Neural progenitor cell (in vitro differentiated cells): ENCODE data around the gene ART5. TPM values are rescaled to one million over a fixed set of nuclear protein-coding genes. Genes with fewer than 3 reads are reported as not detected.
"Not testable (repeated sequence)": the region's sequence is repeated elsewhere in the genome, so short reads cannot be mapped to it uniquely, and the experiment has no call there.

Source experiments
- DNase-seq: peaks from one replicate; pipeline ENCODE4 v3.0.0-alpha.2; 2016; ENCODE audit warnings: low spot score
- H2AFZ ChIP-seq: fragments of 200-600 bp; sonication (generic); replicated peaks from 2 replicates; pipeline ENCODE4 v1.6.1; 2016; ENCODE audit warnings: antibody characterized with exemption
- H3F3A ChIP-seq: fragments of 200-600 bp; sonication (generic); 2 replicates; pipeline ENCODE4 v1.6.1; 2016; ENCODE audit warnings: antibody characterized with exemption, low read depth
- H3K27ac ChIP-seq: fragments of 200-600 bp; sonication (generic); 2 replicates; pipeline ENCODE4 v1.5.1; 2016; ENCODE audit warnings: mild to moderate bottlenecking
- H3K27me3 ChIP-seq: fragments of 200-600 bp; sonication (generic); 2 replicates; pipeline ENCODE4 v1.6.1; 2016; ENCODE audit warnings: mild to moderate bottlenecking, moderate library complexity
- H3K36me3 ChIP-seq: fragments of 200-600 bp; sonication (generic); 2 replicates; pipeline ENCODE4 v1.5.1; 2016
- H3K4me1 ChIP-seq: fragments of 200-600 bp; sonication (generic); 2 replicates; pipeline ENCODE4 v1.6.1; 2016; ENCODE audit warnings: mixed run types
- H3K4me2 ChIP-seq: fragments of 200-600 bp; sonication (generic); 2 replicates; pipeline ENCODE4 v1.6.1; 2016
- H3K4me3 ChIP-seq: fragments of 200-600 bp; sonication (generic); 2 replicates; pipeline ENCODE4 v1.5.1; 2016
- H3K79me2 ChIP-seq: fragments of 200-600 bp; sonication (generic); 2 replicates; pipeline ENCODE4 v1.6.1; 2016; ENCODE audit warnings: low read depth
- H3K9ac ChIP-seq: fragments of 200-600 bp; sonication (generic); 2 replicates; pipeline ENCODE4 v1.6.1; 2016
- H3K9me3 ChIP-seq: fragments of 200-600 bp; sonication (generic); 2 replicates; pipeline ENCODE4 v1.5.1; 2016; ENCODE audit warnings: low read depth
- H4K20me1 ChIP-seq: fragments of 200-600 bp; sonication (generic); 2 replicates; pipeline ENCODE4 v1.6.1; 2016; ENCODE audit warnings: low read depth
- H3K27ac Mint-ChIP-seq: 3 replicates; pipeline ENCODE4 v1.8.0; 2021; ENCODE audit warnings: mixed read lengths
- H3K27me3 Mint-ChIP-seq: 2 replicates; pipeline ENCODE4 v1.8.0; 2022; ENCODE audit warnings: low read depth, mild to moderate bottlenecking, inconsistent platforms, moderate library complexity, mixed read lengths; ENCODE audit not compliant: insufficient read depth
- H3K36me3 Mint-ChIP-seq: 3 replicates; pipeline ENCODE4 v1.8.0; 2021; ENCODE audit warnings: mixed read lengths
- H3K4me1 Mint-ChIP-seq: 3 replicates; pipeline ENCODE4 v1.8.0; 2021; ENCODE audit warnings: mixed read lengths
- H3K4me3 Mint-ChIP-seq: 3 replicates; pipeline ENCODE4 v1.8.0; 2021; ENCODE audit warnings: mild to moderate bottlenecking, moderate library complexity, mixed read lengths
- H3K9me3 Mint-ChIP-seq: 3 replicates; pipeline ENCODE4 v1.8.0; 2020; ENCODE audit warnings: mixed read lengths
- CTCF ChIP-seq: fragments of 200-600 bp; sonication (generic); IDR thresholded peaks from 2 replicates; pipeline ENCODE4 v1.5.1; 2017; ENCODE audit warnings: antibody characterized with exemption, mild to moderate bottlenecking
- EZH2 ChIP-seq: fragments of 200-600 bp; sonication (generic); IDR thresholded peaks from 2 replicates; pipeline ENCODE4 v1.6.1; 2017; ENCODE audit warnings: antibody characterized with exemption, mild to moderate bottlenecking, moderate library complexity
- EZH2phosphoT487 ChIP-seq: fragments of 200-600 bp; sonication (generic); IDR thresholded peaks from 2 replicates; pipeline ENCODE4 v1.6.1; 2017; ENCODE audit warnings: antibody characterized with exemption
- total RNA-seq: library from RNA; depleted of rRNA; stranded (reverse); fragments of >200 nt; gene quantifications from 2 replicates; pipeline ENCODE4 v1.2.3, GENCODE V29; 2015; ENCODE audit warnings: low replicate concordance

Gene ART5
- total RNA-seq, 1 donor from 2014 or later = 8.5 TPM

- no peak for DNase-seq
- H3F3A ChIP-seq = no peaks in the 10 kb centered on the region
- no peaks in the 10 kb centered on the region for H3K79me2 ChIP-seq
- no peak overlapping the region for H2AFZ ChIP-seq
- no peaks in the 10 kb centered on the region for H3K4me1 Mint-ChIP-seq
- H3K36me3 ChIP-seq = no peaks in the 10 kb centered on the region
- H3K27ac Mint-ChIP-seq = no peak overlapping the region
- H3K9me3 Mint-ChIP-seq = no peaks in the 10 kb centered on the region
- H3K9ac ChIP-seq = no peak overlapping the region
- no peaks in the 10 kb centered on the region for H3K9me3 ChIP-seq
- H4K20me1 ChIP-seq = no peaks in the 10 kb centered on the region
- peaks cover 3% of the 10 kb centered on the region for H3K36me3 Mint-ChIP-seq
- H3K27ac ChIP-seq = no peak overlapping the region
- no peaks in the 10 kb centered on the region for H3K4me1 ChIP-seq
- no peak for TF ChIP-seq EZH2phosphoT487
- TF ChIP-seq CTCF = no peak
- no peak for TF ChIP-seq EZH2
- H3K27me3 ChIP-seq = no peaks in the 10 kb centered on the region
- no peak overlapping the region for H3K4me2 ChIP-seq
- H3K27me3 Mint-ChIP-seq = peaks cover 7% of the 10 kb centered on the region
- no peak overlapping the region for H3K4me3 Mint-ChIP-seq
- no peak overlapping the region for H3K4me3 ChIP-seq
Measured at GRCh38 chr11:3658252-3658651, 16.5 kb upstream of the ART5 start.

GRCh38 chr11:3657331-3657730 lies 15.5 kb upstream of the ART5 start:
- not testable (repeated sequence) for H3K79me2 ChIP-seq, H3K4me1 ChIP-seq, H3K27ac ChIP-seq, H3K9me3 ChIP-seq, H3K9me3 Mint-ChIP-seq, DNase-seq, H3K4me2 ChIP-seq, H3K4me3 ChIP-seq, H3K27me3 Mint-ChIP-seq, H3K36me3 Mint-ChIP-seq, H3K4me1 Mint-ChIP-seq, H2AFZ ChIP-seq, H3K27me3 ChIP-seq, H3K9ac ChIP-seq, H3K4me3 Mint-ChIP-seq, H3K27ac Mint-ChIP-seq, H3K36me3 ChIP-seq, H3F3A ChIP-seq, H4K20me1 ChIP-seq

GRCh38 chr11:3655547-3655946 lies 13.8 kb upstream of the ART5 start:
- no peak overlapping the region for H3K4me3 ChIP-seq
- DNase-seq = no peak

GRCh38 chr11:3652514-3652913 lies 10.7 kb upstream of the ART5 start:
- H3K4me2 ChIP-seq, H3K4me1 ChIP-seq, H4K20me1 ChIP-seq, H3K79me2 ChIP-seq, H2AFZ ChIP-seq, H3K4me3 ChIP-seq, H3K27me3 ChIP-seq, H3K9ac ChIP-seq, H3K27me3 Mint-ChIP-seq, H3K9me3 ChIP-seq, H3K27ac Mint-ChIP-seq, H3K36me3 ChIP-seq, DNase-seq, H3K36me3 Mint-ChIP-seq, H3K4me3 Mint-ChIP-seq, H3K27ac ChIP-seq, H3K9me3 Mint-ChIP-seq, H3F3A ChIP-seq: not testable (repeated sequence)
- peaks cover 18% of the 10 kb centered on the region for H3K4me1 Mint-ChIP-seq

More at GRCh38 chr11:3655547-3655946, 13.8 kb upstream of the ART5 start:
- Histone ChIP-seq H3K9me3 (no peaks in the 10 kb centered on the region), H4K20me1 (no peaks in the 10 kb centered on the region), H3K27me3 (no peaks in the 10 kb centered on the region), H2AFZ (peak overlapping the region; percentile 34), H3K27ac (no peak overlapping the region), H3K36me3 (no peaks in the 10 kb centered on the region), H3K4me2 (no peak overlapping the region), H3K79me2 (no peaks in the 10 kb centered on the region), H3F3A (no peaks in the 10 kb centered on the region), H3K4me1 (no peaks in the 10 kb centered on the region), H3K9ac (no peak overlapping the region)
- TF ChIP-seq CTCF (no peak), EZH2phosphoT487 (no peak), EZH2 (no peak)
- H3K4me1 Mint-ChIP-seq = peaks cover 4% of the 10 kb centered on the region
- no peak overlapping the region for H3K27ac Mint-ChIP-seq
- peaks cover 2% of the 10 kb centered on the region for H3K27me3 Mint-ChIP-seq
- H3K9me3 Mint-ChIP-seq = no peaks in the 10 kb centered on the region
- no peaks in the 10 kb centered on the region for H3K36me3 Mint-ChIP-seq
- no peak overlapping the region for H3K4me3 Mint-ChIP-seq

- H3K27ac ChIP-seq, H3K27me3 Mint-ChIP-seq, H3K27ac Mint-ChIP-seq, H3K4me1 ChIP-seq, H3K27me3 ChIP-seq, H2AFZ ChIP-seq, H3K36me3 Mint-ChIP-seq, DNase-seq, H3K4me2 ChIP-seq, H3K4me3 ChIP-seq, H3K79me2 ChIP-seq, H3K4me3 Mint-ChIP-seq, H3K9me3 Mint-ChIP-seq, H3K36me3 ChIP-seq, H3K9ac ChIP-seq, H4K20me1 ChIP-seq, H3F3A ChIP-seq, H3K9me3 ChIP-seq: not testable (repeated sequence)
- H3K4me1 Mint-ChIP-seq = peaks cover 18% of the 10 kb centered on the region
Measured at GRCh38 chr11:3649374-3649773, 7.6 kb upstream of the ART5 start.

GRCh38 chr11:3648843-3649242 lies 7.1 kb upstream of the ART5 start:
- H3K4me1 ChIP-seq, H3K36me3 Mint-ChIP-seq, H3K27me3 ChIP-seq, H3K4me3 ChIP-seq, DNase-seq, H3K4me3 Mint-ChIP-seq, H4K20me1 ChIP-seq, H3K79me2 ChIP-seq, H3K27ac ChIP-seq, H3K9me3 ChIP-seq, H3K27ac Mint-ChIP-seq, H3K9me3 Mint-ChIP-seq, H3K36me3 ChIP-seq, H3K9ac ChIP-seq, H3K27me3 Mint-ChIP-seq, H3F3A ChIP-seq, H2AFZ ChIP-seq, H3K4me2 ChIP-seq: not testable (repeated sequence)
- H3K4me1 Mint-ChIP-seq = peaks cover 18% of the 10 kb centered on the region
